Activated naive CD8-positive, alpha-beta T cell treated with anti-CD3 and anti-CD28 coated beads for 36 hours (primary cell): ENCODE measurements around the gene MYADM. TPM values are rescaled to one million over a fixed set of nuclear protein-coding genes. Genes with fewer than 3 reads are reported as not detected.
"Not testable (repeated sequence)": the region's sequence is repeated elsewhere in the genome, so short reads cannot be mapped to it uniquely, and the experiment has no call there.

ENCODE experiments used
- DNase-seq: peaks from one replicate; pipeline ENCODE4 v3.0.0; 2021
- H3K27ac Mint-ChIP-seq: one replicate; pipeline ENCODE4 v1.8.0; 2022; ENCODE audit warnings: mild to moderate bottlenecking, moderate library complexity, mixed read lengths
- H3K27me3 Mint-ChIP-seq: one replicate; pipeline ENCODE4 v1.8.0; 2022; ENCODE audit warnings: mild to moderate bottlenecking, mixed read lengths
- H3K36me3 Mint-ChIP-seq: one replicate; pipeline ENCODE4 v1.8.0; 2021; ENCODE audit warnings: mild to moderate bottlenecking, mixed read lengths
- H3K4me1 Mint-ChIP-seq: one replicate; pipeline ENCODE4 v1.8.0; 2021; ENCODE audit warnings: mixed read lengths
- H3K4me3 Mint-ChIP-seq: one replicate; pipeline ENCODE4 v1.8.0; 2022; ENCODE audit warnings: mild to moderate bottlenecking, moderate library complexity, mixed read lengths
- H3K9me3 Mint-ChIP-seq: one replicate; pipeline ENCODE4 v1.8.0; 2022; ENCODE audit warnings: mixed read lengths
- total RNA-seq, 2 experiments: library from RNA; stranded (reverse); gene quantifications; one replicate each; pipeline ENCODE4 v1.2.3, GENCODE V29; 2021

MYADM gene
- total RNA-seq, 2 experiments from 2014 or later, result 30.9 to 32.1 TPM

- Mint-ChIP-seq H3K27ac (no peak overlapping the region), H3K36me3 (no peaks in the 10 kb centered on the region), H3K9me3 (no peaks in the 10 kb centered on the region), H3K4me3 (no peak overlapping the region), H3K4me1 (peaks cover 27% of the 10 kb centered on the region), H3K27me3 (no peaks in the 10 kb centered on the region)
- DNase-seq, result no peak
Observed at GRCh38 chr19:53864308-53864836, 3.3 kb upstream of the MYADM start.

DNA sequence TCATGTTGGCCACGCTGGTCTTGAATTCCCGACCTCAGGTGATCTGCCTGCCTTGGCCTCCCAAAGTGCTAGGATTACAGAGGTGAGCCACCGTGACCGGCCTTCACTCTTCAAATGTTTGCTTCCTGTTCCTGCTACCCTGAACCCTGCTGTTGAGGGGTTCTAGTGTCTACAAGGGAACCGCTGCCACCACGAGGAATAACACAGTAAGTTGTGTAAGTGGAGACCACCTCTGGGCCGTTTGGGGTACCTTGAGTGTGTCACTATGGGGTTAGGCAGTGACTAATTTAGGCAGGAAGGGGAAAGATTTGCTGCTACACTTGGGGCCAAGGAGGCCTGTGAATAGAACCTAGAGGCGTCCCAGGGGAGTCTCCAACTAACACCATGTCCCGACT, 2.2 kb upstream of the MYADM start:
- no peaks in the 10 kb centered on the region for H3K36me3 Mint-ChIP-seq
- no peaks in the 10 kb centered on the region for H3K27me3 Mint-ChIP-seq
- no peak overlapping the region for H3K27ac Mint-ChIP-seq
- no peak for DNase-seq
- H3K9me3 Mint-ChIP-seq, result no peaks in the 10 kb centered on the region
- H3K4me3 Mint-ChIP-seq, result peak overlapping the region; percentile 77
- H3K4me1 Mint-ChIP-seq, result peaks cover 28% of the 10 kb centered on the region

- peak overlapping the region; percentile 91 for H3K27ac Mint-ChIP-seq
- no peaks in the 10 kb centered on the region for H3K9me3 Mint-ChIP-seq
- peak overlapping the region; percentile 94 for H3K4me3 Mint-ChIP-seq
- H3K27me3 Mint-ChIP-seq, result no peaks in the 10 kb centered on the region
- peak; percentile 77 for DNase-seq
- peaks cover 32% of the 10 kb centered on the region for H3K4me1 Mint-ChIP-seq
- H3K36me3 Mint-ChIP-seq, result peaks cover 3% of the 10 kb centered on the region
Observed at GRCh38 chr19:53865918-53866864, 1.5 kb upstream of the MYADM start.

GRCh38 chr19:53866865-53867224, 838 bp upstream of the MYADM start:
- no peak for DNase-seq
- no peaks in the 10 kb centered on the region for H3K9me3 Mint-ChIP-seq
- peaks cover 37% of the 10 kb centered on the region for H3K4me1 Mint-ChIP-seq
- H3K27me3 Mint-ChIP-seq, result no peaks in the 10 kb centered on the region
- H3K4me3 Mint-ChIP-seq, result peak overlapping the region; percentile 94
- H3K27ac Mint-ChIP-seq, result peak overlapping the region; percentile 91
- peaks cover 6% of the 10 kb centered on the region for H3K36me3 Mint-ChIP-seq

GRCh38 chr19:53868091-53868891, 608 bp downstream of the MYADM start:
- H3K9me3 Mint-ChIP-seq, result no peaks in the 10 kb centered on the region
- H3K4me3 Mint-ChIP-seq, result peak overlapping the region; percentile 94
- peak; percentile 54 for DNase-seq
- peak overlapping the region; percentile 80 for H3K27ac Mint-ChIP-seq
- peaks cover 10% of the 10 kb centered on the region for H3K36me3 Mint-ChIP-seq
- no peaks in the 10 kb centered on the region for H3K27me3 Mint-ChIP-seq
- H3K4me1 Mint-ChIP-seq, result peaks cover 43% of the 10 kb centered on the region

DNA sequence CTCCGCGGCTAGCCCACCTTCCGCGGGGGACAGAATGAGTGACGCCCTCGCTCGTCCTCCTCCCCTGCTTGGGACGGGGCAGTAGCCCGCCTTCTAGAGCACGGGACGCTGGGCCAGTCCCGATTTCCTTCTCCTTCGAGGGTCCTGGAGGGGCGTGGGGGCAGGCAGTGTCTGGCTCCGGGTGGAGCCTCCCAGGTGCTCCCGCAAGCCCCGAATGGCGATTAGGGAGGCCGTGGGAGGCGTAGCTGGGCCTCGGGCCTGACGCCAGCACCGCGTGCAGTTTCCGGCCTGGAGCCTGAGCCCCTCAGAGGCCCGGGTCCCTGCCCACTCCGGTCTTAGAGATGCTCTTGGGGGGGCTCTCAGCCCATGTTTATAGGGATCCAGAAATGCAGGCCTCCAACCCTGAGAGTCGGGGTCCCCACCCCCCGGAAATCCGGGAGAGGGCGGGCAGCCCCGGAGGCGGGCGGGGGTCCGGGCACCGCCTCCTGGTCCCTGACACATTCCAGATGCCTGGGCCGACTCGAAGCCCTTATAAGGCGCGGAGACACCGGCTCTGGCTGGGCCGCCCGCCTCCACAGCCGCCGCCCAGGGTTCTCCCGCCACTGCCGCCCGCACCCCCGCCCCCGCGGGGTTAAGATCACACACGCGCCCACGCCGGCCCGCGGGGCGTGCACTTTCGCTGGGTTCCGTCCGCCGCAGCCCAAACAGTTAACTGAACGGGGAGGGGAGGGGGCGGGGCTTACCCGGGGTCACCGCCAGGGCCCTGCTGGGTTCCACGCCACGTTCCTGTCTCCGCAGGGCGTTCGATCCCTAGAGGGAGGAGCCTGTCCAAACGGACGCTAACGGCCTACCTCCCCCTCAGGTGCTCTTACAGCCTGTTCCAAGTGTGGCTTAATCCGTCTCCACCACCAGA, 1.5 kb downstream of the MYADM start:
- peak overlapping the region; percentile 94 for H3K4me3 Mint-ChIP-seq
- no peaks in the 10 kb centered on the region for H3K27me3 Mint-ChIP-seq
- peaks cover 3% of the 10 kb centered on the region for H3K9me3 Mint-ChIP-seq
- peaks cover 18% of the 10 kb centered on the region for H3K36me3 Mint-ChIP-seq
- H3K27ac Mint-ChIP-seq, result peak overlapping the region; percentile 81
- H3K4me1 Mint-ChIP-seq, result peaks cover 48% of the 10 kb centered on the region
- peak; percentile 89 for DNase-seq

DNA sequence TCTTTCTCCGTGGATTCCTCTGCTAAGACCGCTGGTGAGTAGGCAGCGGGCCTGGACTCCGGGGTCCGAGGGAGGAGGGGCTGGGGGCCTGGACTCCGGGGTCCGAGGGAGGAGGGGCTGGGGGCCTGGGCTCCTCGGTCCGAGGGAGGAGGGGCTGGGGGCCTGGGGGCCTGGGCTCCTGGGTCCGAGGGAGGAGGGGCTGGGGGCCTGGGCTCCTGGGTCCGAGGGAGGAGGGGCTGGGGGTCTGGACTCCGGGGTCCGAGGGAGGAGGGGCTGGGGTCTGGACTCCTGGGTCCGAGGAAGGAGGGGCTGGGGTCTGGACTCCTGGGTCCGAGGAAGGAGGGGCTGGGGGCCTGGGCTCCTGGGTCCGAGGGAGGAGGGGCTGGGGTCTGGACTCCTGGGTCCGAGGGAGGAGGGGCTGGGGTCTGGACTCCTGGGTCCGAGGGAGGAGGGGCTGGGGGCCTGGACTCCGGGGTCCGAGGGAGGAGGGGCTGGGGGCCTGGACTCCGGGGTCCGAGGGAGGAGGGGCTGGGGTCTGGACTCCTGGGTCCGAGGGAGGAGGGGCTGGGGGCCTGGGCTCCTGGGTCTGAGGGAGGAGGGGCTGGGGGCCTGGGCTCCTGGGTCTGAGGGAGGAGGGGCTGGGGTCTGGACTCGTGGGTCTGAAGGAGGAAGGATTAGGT, 2.3 kb downstream of the MYADM start:
- H3K4me3 Mint-ChIP-seq, result peak overlapping the region; percentile 94
- DNase-seq, H3K27me3 Mint-ChIP-seq, H3K9me3 Mint-ChIP-seq: not testable (repeated sequence)
- peaks cover 56% of the 10 kb centered on the region for H3K4me1 Mint-ChIP-seq
- H3K36me3 Mint-ChIP-seq, result peaks cover 26% of the 10 kb centered on the region
- peak overlapping the region; percentile 78 for H3K27ac Mint-ChIP-seq

GRCh38 chr19:53870485-53870844, 2.8 kb downstream of the MYADM start:
- H3K27me3 Mint-ChIP-seq, result no peaks in the 10 kb centered on the region
- peak overlapping the region; percentile 65 for H3K4me3 Mint-ChIP-seq
- H3K36me3 Mint-ChIP-seq, result peaks cover 27% of the 10 kb centered on the region
- H3K27ac Mint-ChIP-seq, result peak overlapping the region; percentile 67
- no peak for DNase-seq
- peaks cover 58% of the 10 kb centered on the region for H3K4me1 Mint-ChIP-seq
- H3K9me3 Mint-ChIP-seq, result peaks cover 5% of the 10 kb centered on the region

DNA sequence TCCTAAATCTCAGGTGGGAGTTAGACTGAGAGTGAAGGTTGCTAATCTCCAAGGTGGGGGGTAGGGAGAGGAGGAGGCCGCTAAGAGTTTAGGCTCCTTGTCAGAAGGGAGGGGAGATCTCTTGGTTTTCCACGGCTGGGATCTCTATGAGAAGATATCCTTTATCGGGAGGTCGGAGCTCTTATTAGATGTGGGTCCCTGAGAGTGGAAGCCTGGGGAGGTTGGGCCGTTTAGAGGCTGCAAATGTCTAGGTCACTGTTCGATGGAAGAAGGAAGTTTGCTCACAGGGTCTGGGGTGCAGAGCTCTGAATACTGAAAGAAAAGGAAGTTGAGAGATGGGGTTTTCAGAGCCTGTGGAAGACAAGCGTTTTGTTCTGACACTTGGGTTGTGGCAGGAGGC, 3.8 kb downstream of the MYADM start:
- H3K4me3 Mint-ChIP-seq, result peak overlapping the region; percentile 36
- H3K36me3 Mint-ChIP-seq, result peaks cover 32% of the 10 kb centered on the region
- peak overlapping the region; percentile 66 for H3K27ac Mint-ChIP-seq
- peaks cover 55% of the 10 kb centered on the region for H3K4me1 Mint-ChIP-seq
- H3K9me3 Mint-ChIP-seq, result peaks cover 5% of the 10 kb centered on the region
- no peaks in the 10 kb centered on the region for H3K27me3 Mint-ChIP-seq
- DNase-seq, result no peak

GRCh38 chr19:53872762-53873161, 5.1 kb downstream of the MYADM start:
- DNase-seq, result no peak
- Mint-ChIP-seq H3K9me3 (peaks cover 5% of the 10 kb centered on the region), H3K4me3 (no peak overlapping the region), H3K4me1 (peaks cover 57% of the 10 kb centered on the region), H3K27ac (peak overlapping the region; percentile 39), H3K36me3 (peaks cover 38% of the 10 kb centered on the region), H3K27me3 (no peaks in the 10 kb centered on the region)

- peaks cover 55% of the 10 kb centered on the region for H3K4me1 Mint-ChIP-seq
- H3K4me3 Mint-ChIP-seq, result peak overlapping the region; percentile 30
- no peaks in the 10 kb centered on the region for H3K27me3 Mint-ChIP-seq
- DNase-seq, result no peak
- H3K27ac Mint-ChIP-seq, result peak overlapping the region; percentile 82
- peaks cover 5% of the 10 kb centered on the region for H3K9me3 Mint-ChIP-seq
- H3K36me3 Mint-ChIP-seq, result peaks cover 38% of the 10 kb centered on the region
Observed at GRCh38 chr19:53873773-53874605, 6.3 kb downstream of the MYADM start.

DNA sequence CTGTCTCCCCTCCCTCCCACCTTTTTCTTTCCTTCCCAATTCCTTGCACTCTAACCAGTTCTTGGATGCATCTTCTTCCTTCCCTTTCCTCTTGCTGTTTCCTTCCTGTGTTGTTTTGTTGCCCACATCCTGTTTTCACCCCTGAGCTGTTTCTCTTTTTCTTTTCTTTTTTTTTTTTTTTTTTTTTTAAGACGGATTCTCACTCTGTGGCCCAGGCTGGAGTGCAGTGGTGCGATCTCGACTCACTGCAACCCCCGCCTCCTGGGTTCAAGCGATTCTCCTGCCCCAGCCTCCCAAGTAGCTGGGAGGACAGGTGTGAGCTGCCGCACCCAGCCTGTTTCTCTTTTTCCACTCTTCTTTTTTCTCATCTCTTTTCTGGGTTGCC, 6.9 kb downstream of the MYADM start:
- Mint-ChIP-seq H3K4me1 (peaks cover 55% of the 10 kb centered on the region), H3K9me3 (peaks cover 5% of the 10 kb centered on the region), H3K27me3 (no peaks in the 10 kb centered on the region), H3K4me3 (peak overlapping the region; percentile 30), H3K27ac (peak overlapping the region; percentile 82), H3K36me3 (peaks cover 38% of the 10 kb centered on the region)
- DNase-seq, result no peak

- peaks cover 52% of the 10 kb centered on the region for H3K4me1 Mint-ChIP-seq
- DNase-seq, result no peak
- no peaks in the 10 kb centered on the region for H3K27me3 Mint-ChIP-seq
- peaks cover 38% of the 10 kb centered on the region for H3K36me3 Mint-ChIP-seq
- H3K4me3 Mint-ChIP-seq, result peak overlapping the region; percentile 13
- H3K9me3 Mint-ChIP-seq, result peaks cover 5% of the 10 kb centered on the region
- H3K27ac Mint-ChIP-seq, result no peak overlapping the region
Observed at GRCh38 chr19:53875602-53876325, 8.1 kb downstream of the MYADM start.
